ENCODE measurements around the gene FTO. TPM values are rescaled to one million over a fixed set of nuclear protein-coding genes. Genes with fewer than 3 reads are reported as not detected.

Gene FTO
- total RNA-seq, 6 experiments from 2014 or later = 93.7 to 107 (median 105) TPM

DNA sequence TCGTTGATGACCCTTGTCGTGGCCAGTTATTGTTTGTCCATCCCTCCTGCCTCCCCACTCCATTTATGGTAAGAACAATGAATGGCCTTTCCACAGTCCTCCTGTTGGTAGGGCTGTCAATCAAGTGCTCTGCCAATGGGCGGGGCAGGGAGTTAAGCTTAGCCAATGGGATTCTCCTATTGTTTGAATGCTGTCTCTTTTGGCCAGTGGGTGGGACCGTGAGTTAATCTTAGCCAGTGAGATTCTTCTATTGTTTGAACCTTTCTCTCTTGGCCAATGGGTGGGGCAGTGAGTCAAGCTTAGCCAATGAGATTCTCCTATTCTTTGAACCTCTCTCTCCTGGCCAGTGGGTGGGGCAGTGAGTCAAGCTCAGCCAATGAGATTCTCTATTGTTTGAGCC, 497.2 kb downstream of the FTO start:
- Mint-ChIP-seq H3K9me3 (no peaks in the 10 kb centered on the region), H3K4me1 (ENCODE audit: low read depth) (no peaks in the 10 kb centered on the region), H3K36me3 (ENCODE audit: low read depth) (no peaks in the 10 kb centered on the region), H3K4me3 (no peak overlapping the region), H3K27ac (no peak overlapping the region), H3K27me3 (ENCODE audit: insufficient read depth) (peaks cover 31% of the 10 kb centered on the region)
- no peak for DNase-seq
- TF ChIP-seq, protein P1, sequence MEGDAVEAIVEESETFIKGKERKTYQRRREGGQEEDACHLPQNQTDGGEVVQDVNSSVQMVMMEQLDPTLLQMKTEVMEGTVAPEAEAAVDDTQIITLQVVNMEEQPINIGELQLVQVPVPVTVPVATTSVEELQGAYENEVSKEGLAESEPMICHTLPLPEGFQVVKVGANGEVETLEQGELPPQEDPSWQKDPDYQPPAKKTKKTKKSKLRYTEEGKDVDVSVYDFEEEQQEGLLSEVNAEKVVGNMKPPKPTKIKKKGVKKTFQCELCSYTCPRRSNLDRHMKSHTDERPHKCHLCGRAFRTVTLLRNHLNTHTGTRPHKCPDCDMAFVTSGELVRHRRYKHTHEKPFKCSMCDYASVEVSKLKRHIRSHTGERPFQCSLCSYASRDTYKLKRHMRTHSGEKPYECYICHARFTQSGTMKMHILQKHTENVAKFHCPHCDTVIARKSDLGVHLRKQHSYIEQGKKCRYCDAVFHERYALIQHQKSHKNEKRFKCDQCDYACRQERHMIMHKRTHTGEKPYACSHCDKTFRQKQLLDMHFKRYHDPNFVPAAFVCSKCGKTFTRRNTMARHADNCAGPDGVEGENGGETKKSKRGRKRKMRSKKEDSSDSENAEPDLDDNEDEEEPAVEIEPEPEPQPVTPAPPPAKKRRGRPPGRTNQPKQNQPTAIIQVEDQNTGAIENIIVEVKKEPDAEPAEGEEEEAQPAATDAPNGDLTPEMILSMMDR (IDR thresholded peaks at IDR 0.05) = no peak

Other genes starting within 250 kb of the FTO start
- 10 to 100 TPM; 17.5 to 21.1 (median 19.6) TPM for gene AKTIP, start 200.9 kb upstream of the FTO start, total RNA-seq (2021; fragmentation: NEBNext Ultra II Directional; extraction: Animal tissue kit (Norgen Biotek cat#: 25700))
- gene RPGRIP1L, start 297 bp upstream of the FTO start, total RNA-seq (2021; fragmentation: NEBNext Ultra II Directional; extraction: Animal tissue kit (Norgen Biotek cat#: 25700)) = 10 to 100 TPM; 16.3 to 19.1 (median 18.4) TPM

Measured in HFFc6 (cell line).